ENCODE measurements around the gene WASHC3. TPM values are rescaled to one million over a fixed set of nuclear protein-coding genes. Genes with fewer than 3 reads are reported as not detected.

The WASHC3 gene
- total and polyA plus RNA-seq, 2 donors from 2014 or later: 33.0 to 95.9 TPM

DNA sequence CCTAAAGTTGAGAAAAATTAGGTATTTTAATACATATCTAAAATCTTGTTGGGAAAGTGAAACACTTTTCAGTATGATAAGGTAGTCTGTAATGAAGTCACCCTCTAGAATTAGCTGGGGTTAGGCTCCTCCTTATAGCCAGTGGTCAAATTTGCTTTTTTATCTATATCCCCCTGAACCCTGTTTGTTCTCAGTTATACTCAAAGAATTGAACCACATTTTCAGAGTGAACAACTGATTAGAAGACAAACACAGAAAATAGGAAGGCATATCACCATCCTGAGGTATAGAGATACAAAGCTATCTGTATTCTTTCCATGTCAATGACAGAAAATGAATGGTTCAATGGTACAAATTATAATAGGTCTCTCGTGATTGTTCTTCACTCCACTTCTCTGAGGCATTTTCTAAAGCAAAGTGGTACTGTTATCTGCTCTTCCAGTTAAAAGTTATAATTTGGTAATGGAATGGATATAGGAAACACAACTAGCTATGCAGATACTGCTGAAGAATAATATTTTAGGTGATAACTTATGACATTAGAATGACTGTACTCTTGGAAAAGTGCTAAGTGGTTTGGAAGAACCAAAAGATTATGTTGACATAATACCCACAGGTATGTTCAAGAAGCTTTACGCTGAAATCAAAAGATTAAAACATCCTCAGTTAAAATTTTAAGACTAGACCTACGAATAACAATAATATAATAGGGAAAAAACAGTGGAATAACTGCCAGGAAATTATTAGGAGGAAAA is 27.6 kb downstream of the WASHC3 start:
- H3K27me3 ChIP-seq (ENCODE audit: control insufficient read depth, insufficient read depth, low read length): no peaks in the 10 kb centered on the region
- TF ChIP-seq, protein P1, sequence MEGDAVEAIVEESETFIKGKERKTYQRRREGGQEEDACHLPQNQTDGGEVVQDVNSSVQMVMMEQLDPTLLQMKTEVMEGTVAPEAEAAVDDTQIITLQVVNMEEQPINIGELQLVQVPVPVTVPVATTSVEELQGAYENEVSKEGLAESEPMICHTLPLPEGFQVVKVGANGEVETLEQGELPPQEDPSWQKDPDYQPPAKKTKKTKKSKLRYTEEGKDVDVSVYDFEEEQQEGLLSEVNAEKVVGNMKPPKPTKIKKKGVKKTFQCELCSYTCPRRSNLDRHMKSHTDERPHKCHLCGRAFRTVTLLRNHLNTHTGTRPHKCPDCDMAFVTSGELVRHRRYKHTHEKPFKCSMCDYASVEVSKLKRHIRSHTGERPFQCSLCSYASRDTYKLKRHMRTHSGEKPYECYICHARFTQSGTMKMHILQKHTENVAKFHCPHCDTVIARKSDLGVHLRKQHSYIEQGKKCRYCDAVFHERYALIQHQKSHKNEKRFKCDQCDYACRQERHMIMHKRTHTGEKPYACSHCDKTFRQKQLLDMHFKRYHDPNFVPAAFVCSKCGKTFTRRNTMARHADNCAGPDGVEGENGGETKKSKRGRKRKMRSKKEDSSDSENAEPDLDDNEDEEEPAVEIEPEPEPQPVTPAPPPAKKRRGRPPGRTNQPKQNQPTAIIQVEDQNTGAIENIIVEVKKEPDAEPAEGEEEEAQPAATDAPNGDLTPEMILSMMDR (IDR thresholded peaks at IDR 0.05; ENCODE audit: borderline replicate concordance, extremely low read depth, insufficient read depth): no peak
- H3K4me1 ChIP-seq (ENCODE audit: control insufficient read depth in 2 of 3, insufficient read depth in 2 of 3, low read depth in 1 of 3, low read length in 3 of 3): no peaks in the 10 kb centered on the region
- no peak overlapping the region for H3K27ac ChIP-seq (ENCODE audit: low read depth in 2 of 2, low read length in 2 of 2)
- no peak for DNase-seq
- H3K4me3 ChIP-seq (ENCODE audit: low read length in 3 of 3): no peak overlapping the region
- H3K9ac ChIP-seq (ENCODE audit: low read length in 3 of 3): no peak overlapping the region
- FAIRE-seq: no peak
- no peaks in the 10 kb centered on the region for H3K9me3 ChIP-seq (ENCODE audit: control insufficient read depth in 2 of 3, insufficient read depth in 1 of 3, low read length in 3 of 3)
- intact Hi-C loops (cut with DNase I): no loop called here
- peaks cover 3 to 13% (median 7%) of the 10 kb centered on the region in 3 donors for H3K36me3 ChIP-seq (ENCODE audit: control insufficient read depth in 2 of 3, insufficient read depth in 3 of 3, low read length in 3 of 3)

GRCh38 chr12:102031852-102032251 is 29.9 kb downstream of the WASHC3 start:
- Histone ChIP-seq H3K27me3 (ENCODE audit: control insufficient read depth, insufficient read depth, low read length) (no peaks in the 10 kb centered on the region), H3K36me3 (ENCODE audit: control insufficient read depth in 2 of 3, insufficient read depth in 3 of 3, low read length in 3 of 3) (peaks cover 3 to 10% (median 4%) of the 10 kb centered on the region in 3 donors), H3K4me3 (ENCODE audit: low read length in 3 of 3) (no peak overlapping the region), H3K4me1 (ENCODE audit: control insufficient read depth in 2 of 3, insufficient read depth in 2 of 3, low read depth in 1 of 3, low read length in 3 of 3) (no peaks in the 10 kb centered on the region), H3K9ac (ENCODE audit: low read length in 3 of 3) (no peak overlapping the region), H3K27ac (ENCODE audit: low read depth in 2 of 2, low read length in 2 of 2) (no peak overlapping the region), H3K9me3 (ENCODE audit: control insufficient read depth in 2 of 3, insufficient read depth in 1 of 3, low read length in 3 of 3) (no peaks in the 10 kb centered on the region)
- intact Hi-C loops (cut with DNase I): no loop called here
- DNase-seq (no peak), FAIRE-seq (no peak)
- TF ChIP-seq, protein P1 (IDR thresholded peaks at IDR 0.05; ENCODE audit: borderline replicate concordance, extremely low read depth, insufficient read depth): no peak

- H3K9me3 ChIP-seq (ENCODE audit: control insufficient read depth in 2 of 3, insufficient read depth in 1 of 3, low read length in 3 of 3): no peaks in the 10 kb centered on the region
- no peak for FAIRE-seq
- H3K4me1 ChIP-seq (ENCODE audit: control insufficient read depth in 2 of 3, insufficient read depth in 2 of 3, low read depth in 1 of 3, low read length in 3 of 3): no peaks in the 10 kb centered on the region
- TF ChIP-seq, protein P1 (IDR thresholded peaks at IDR 0.05; ENCODE audit: borderline replicate concordance, extremely low read depth, insufficient read depth): no peak
- H3K27ac ChIP-seq (ENCODE audit: low read depth in 2 of 2, low read length in 2 of 2): no peak overlapping the region
- H3K9ac ChIP-seq (ENCODE audit: low read length in 3 of 3): no peak overlapping the region
- no peak for DNase-seq
- peaks cover 0 to 3% (median 3%) of the 10 kb centered on the region in 3 donors for H3K36me3 ChIP-seq (ENCODE audit: control insufficient read depth in 2 of 3, insufficient read depth in 3 of 3, low read length in 3 of 3)
- H3K27me3 ChIP-seq (ENCODE audit: control insufficient read depth, insufficient read depth, low read length): no peaks in the 10 kb centered on the region
- H3K4me3 ChIP-seq (ENCODE audit: low read length in 3 of 3): no peak overlapping the region
- intact Hi-C loops (cut with DNase I): no loop called here
Measured at GRCh38 chr12:102029141-102029540, 32.6 kb downstream of the WASHC3 start.
